Activated T-helper 2 cell treated with anti-CD3 and anti-CD28 coated beads, Interferon-gamma antibody, Interleukin-2, Interleukin-4, amounts not matched to agents 10 μg/mL and 5 μg/mL and 100 μg/mL, durations not matched to agents 14 hours and 24 hours and 36 hours (primary cell): ENCODE results near the gene AGBL2. TPM values are rescaled to one million over a fixed set of nuclear protein-coding genes. Genes with fewer than 3 reads are reported as not detected.
"Not testable (repeated sequence)": the region's sequence is repeated elsewhere in the genome, so short reads cannot be mapped to it uniquely, and the experiment has no call there.

Source experiments
- DNase-seq: peaks from one replicate; pipeline ENCODE4 v3.0.0; 2021; ENCODE audit warnings: low spot score
- H3K27ac Mint-ChIP-seq: one replicate; pipeline ENCODE4 v1.8.0; 2021; ENCODE audit warnings: mixed read lengths
- H3K27me3 Mint-ChIP-seq: one replicate; pipeline ENCODE4 v1.8.0; 2021; ENCODE audit warnings: low read depth, mixed read lengths
- H3K36me3 Mint-ChIP-seq: one replicate; pipeline ENCODE4 v1.8.0; 2021; ENCODE audit warnings: low read depth, mixed read lengths
- H3K4me1 Mint-ChIP-seq: one replicate; pipeline ENCODE4 v1.8.0; 2021; ENCODE audit warnings: low read depth, mixed read lengths
- H3K4me3 Mint-ChIP-seq: one replicate; pipeline ENCODE4 v1.8.0; 2021; ENCODE audit warnings: low read depth, mild to moderate bottlenecking, moderate library complexity, mixed read lengths
- H3K9me3 Mint-ChIP-seq: one replicate; pipeline ENCODE4 v1.8.0; 2021; ENCODE audit warnings: mixed read lengths
- intact Hi-C: fragments of 100-400 bp; cut with micrococcal nuclease; formaldehyde crosslinking; loops from one replicate; pipeline ENCODE4 v1.15.1; 2023
- total RNA-seq: library from RNA; stranded (reverse); gene quantifications from 2 replicates; pipeline ENCODE4 v1.2.3, GENCODE V29; 2022

AGBL2 gene
- total RNA-seq, 1 donor from 2014 or later = 5.1 TPM

GRCh38 chr11:47675851-47676250, 39.3 kb downstream of the AGBL2 start:
- no peaks in the 10 kb centered on the region for H3K27me3 Mint-ChIP-seq
- DNase-seq = no peak
- no peaks in the 10 kb centered on the region for H3K9me3 Mint-ChIP-seq
- no peaks in the 10 kb centered on the region for H3K36me3 Mint-ChIP-seq
- H3K4me3 Mint-ChIP-seq = no peak overlapping the region
- intact Hi-C loops = no loop called here
- no peaks in the 10 kb centered on the region for H3K4me1 Mint-ChIP-seq
- H3K27ac Mint-ChIP-seq = no peak overlapping the region

DNA sequence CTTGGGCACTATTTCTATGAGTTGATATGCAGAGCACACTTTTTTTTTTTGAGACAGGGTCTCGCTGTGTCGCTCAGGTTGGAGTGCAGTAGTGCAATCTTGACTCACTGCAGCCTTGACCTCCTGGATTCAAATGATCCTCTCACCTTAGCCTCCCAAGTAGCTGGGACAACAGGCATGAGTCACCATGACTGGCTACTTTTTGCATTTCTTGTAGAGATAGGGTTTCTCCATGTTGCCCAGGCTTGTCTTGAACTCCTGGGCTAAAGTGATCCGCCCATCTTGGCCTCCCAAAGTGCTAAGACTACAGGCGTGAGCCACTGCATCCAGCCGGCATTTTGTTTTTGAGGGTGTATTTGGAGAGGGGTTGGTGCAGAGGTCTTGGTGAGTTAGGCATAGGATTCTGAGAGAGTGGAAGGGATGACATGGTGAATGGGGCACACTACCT, 42.9 kb downstream of the AGBL2 start:
- Mint-ChIP-seq H3K36me3 (no peaks in the 10 kb centered on the region), H3K27me3 (no peaks in the 10 kb centered on the region), H3K27ac (no peak overlapping the region), H3K9me3 (no peaks in the 10 kb centered on the region), H3K4me3 (no peak overlapping the region), H3K4me1 (no peaks in the 10 kb centered on the region)
- intact Hi-C loops = no loop called here
- no peak for DNase-seq

- Mint-ChIP-seq H3K36me3 (no peaks in the 10 kb centered on the region), H3K27me3 (no peaks in the 10 kb centered on the region), H3K4me3 (no peak overlapping the region), H3K27ac (no peak overlapping the region), H3K9me3 (no peaks in the 10 kb centered on the region), H3K4me1 (no peaks in the 10 kb centered on the region)
- intact Hi-C loops = no loop called here
- no peak for DNase-seq
Measured at GRCh38 chr11:47669856-47670255, 45.3 kb downstream of the AGBL2 start.

- Mint-ChIP-seq H3K36me3 (no peaks in the 10 kb centered on the region), H3K27ac (no peak overlapping the region), H3K27me3 (no peaks in the 10 kb centered on the region), H3K4me1 (no peaks in the 10 kb centered on the region), H3K4me3 (no peak overlapping the region), H3K9me3 (no peaks in the 10 kb centered on the region)
- intact Hi-C loops = no loop called here
- no peak for DNase-seq
Measured at GRCh38 chr11:47668665-47669064, 46.5 kb downstream of the AGBL2 start.

DNA sequence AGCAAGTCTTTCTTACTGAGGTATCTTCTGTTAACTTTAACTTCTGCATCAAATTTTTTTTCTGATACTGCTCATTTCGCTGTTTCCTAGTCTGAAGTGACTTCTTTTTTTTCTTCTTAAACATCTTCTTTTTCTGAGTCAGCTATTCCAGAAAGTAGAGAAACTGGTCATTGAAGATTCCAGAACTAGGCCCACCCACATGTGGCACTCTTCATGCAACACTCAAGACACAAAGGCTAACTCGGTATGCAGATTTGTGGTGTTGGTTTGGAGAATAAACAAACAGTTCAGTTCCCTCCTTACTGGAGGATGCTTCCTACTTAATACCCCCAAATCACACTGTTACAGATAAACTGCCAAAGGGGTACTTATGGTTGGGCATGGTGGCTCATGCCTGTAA, 47.6 kb downstream of the AGBL2 start:
- Mint-ChIP-seq H3K27ac (no peak overlapping the region), H3K4me3 (no peak overlapping the region), H3K9me3 (no peaks in the 10 kb centered on the region), H3K4me1 (peaks cover 3% of the 10 kb centered on the region), H3K27me3 (no peaks in the 10 kb centered on the region), H3K36me3 (no peaks in the 10 kb centered on the region)
- intact Hi-C loops = no loop called here
- no peak for DNase-seq

DNA sequence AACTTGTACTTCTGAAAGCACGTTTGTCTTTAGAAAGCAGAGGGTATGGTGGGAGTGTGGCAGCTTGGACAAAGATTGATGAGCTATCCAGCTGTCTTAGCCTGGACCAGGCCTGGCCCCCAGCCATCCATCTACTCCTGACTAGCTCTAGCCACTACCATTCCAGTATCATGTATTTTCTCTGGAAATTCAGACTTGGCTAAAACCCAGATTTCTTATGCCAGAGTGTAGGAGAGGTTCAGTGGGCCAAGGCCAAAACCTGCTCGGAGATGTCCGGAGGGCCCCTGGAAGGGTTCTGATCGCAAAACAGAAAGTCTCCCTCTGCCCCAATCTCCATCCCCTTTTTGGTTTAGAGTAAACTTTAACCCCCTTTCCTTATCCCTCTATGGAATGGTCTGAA, 48.0 kb downstream of the AGBL2 start:
- H3K4me3 Mint-ChIP-seq = no peak overlapping the region
- no peaks in the 10 kb centered on the region for H3K36me3 Mint-ChIP-seq
- no peak for DNase-seq
- peaks cover 3% of the 10 kb centered on the region for H3K4me1 Mint-ChIP-seq
- intact Hi-C loops = no loop called here
- H3K27ac Mint-ChIP-seq = no peak overlapping the region
- H3K9me3 Mint-ChIP-seq = no peaks in the 10 kb centered on the region
- H3K27me3 Mint-ChIP-seq = no peaks in the 10 kb centered on the region

DNA sequence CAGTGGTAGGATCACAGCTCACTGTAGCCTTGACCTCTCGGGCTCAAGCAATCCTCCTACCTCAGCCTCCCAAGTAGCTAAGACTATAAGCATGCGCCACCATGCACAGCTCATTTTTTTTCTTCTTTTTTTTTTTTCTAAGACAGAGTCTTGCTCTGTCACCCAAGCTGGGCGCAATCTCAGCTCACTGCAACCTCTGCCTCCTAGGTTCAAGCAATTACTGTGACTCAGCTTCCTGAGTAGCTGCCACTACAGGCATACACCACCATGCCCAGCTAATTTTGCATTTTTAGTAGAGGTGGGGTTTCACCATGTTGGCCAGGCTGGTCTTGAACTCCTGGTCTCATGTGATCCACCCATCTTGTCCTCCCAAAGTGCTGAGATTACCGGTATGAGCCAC, 50.2 kb downstream of the AGBL2 start:
- H3K4me1 Mint-ChIP-seq, H3K27ac Mint-ChIP-seq, H3K9me3 Mint-ChIP-seq, intact Hi-C loops, H3K4me3 Mint-ChIP-seq, DNase-seq, H3K27me3 Mint-ChIP-seq, H3K36me3 Mint-ChIP-seq: not testable (repeated sequence)

DNA sequence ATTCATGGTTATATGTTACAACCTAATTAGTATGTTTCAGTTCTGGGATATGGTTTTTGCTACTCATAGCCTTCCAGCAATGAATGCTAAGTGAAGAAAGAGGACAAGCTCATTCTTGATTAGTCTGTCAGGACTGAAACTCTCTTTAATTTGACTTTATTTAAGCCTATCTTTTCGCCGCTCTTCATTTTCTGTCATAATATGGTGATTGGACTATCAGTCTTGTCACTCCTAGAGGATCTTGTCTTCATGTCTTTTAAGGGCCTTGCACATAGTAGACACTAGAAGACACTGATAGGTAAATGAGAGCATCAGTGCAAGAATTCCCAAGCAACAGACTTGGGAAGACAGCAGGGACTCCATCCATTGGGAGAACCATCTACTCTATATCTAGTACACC, 53.9 kb downstream of the AGBL2 start:
- no peaks in the 10 kb centered on the region for H3K9me3 Mint-ChIP-seq
- DNase-seq = no peak
- no peak overlapping the region for H3K4me3 Mint-ChIP-seq
- no peaks in the 10 kb centered on the region for H3K27me3 Mint-ChIP-seq
- H3K4me1 Mint-ChIP-seq = peaks cover 3% of the 10 kb centered on the region
- H3K36me3 Mint-ChIP-seq = no peaks in the 10 kb centered on the region
- intact Hi-C loops = no loop called here
- H3K27ac Mint-ChIP-seq = no peak overlapping the region

DNA sequence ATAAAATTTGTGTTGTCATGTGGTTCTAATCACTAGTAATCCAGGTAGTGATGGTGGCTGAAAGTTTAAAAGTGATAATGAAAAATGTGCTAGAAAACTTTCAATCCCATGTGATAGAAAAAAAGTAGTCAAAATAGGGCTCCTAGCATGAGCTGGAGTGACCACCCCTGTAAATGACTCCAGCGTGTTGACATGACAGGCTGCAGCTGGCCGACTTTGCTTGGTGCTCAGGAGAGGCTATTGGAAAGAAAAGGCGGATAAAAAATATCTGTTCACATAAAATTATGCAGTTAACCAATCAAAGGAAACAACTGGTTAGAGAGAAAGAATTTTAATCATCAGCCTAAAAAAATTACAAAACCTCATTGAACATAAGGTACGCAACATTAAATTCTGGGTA, 55.9 kb downstream of the AGBL2 start:
- Mint-ChIP-seq H3K36me3 (no peaks in the 10 kb centered on the region), H3K4me1 (peaks cover 3% of the 10 kb centered on the region), H3K27me3 (no peaks in the 10 kb centered on the region), H3K27ac (no peak overlapping the region), H3K9me3 (no peaks in the 10 kb centered on the region), H3K4me3 (no peak overlapping the region)
- intact Hi-C loops = no loop called here
- DNase-seq = no peak

GRCh38 chr11:47656260-47656885, 58.8 kb downstream of the AGBL2 start:
- Mint-ChIP-seq H3K27ac (no peak overlapping the region), H3K4me1 (no peaks in the 10 kb centered on the region), H3K27me3 (no peaks in the 10 kb centered on the region), H3K4me3 (no peak overlapping the region), H3K36me3 (no peaks in the 10 kb centered on the region), H3K9me3 (peaks cover 14% of the 10 kb centered on the region)
- no peak for DNase-seq
- intact Hi-C loops = no loop called here

- Mint-ChIP-seq H3K9me3 (peaks cover 14% of the 10 kb centered on the region), H3K27ac (no peak overlapping the region), H3K4me1 (no peaks in the 10 kb centered on the region), H3K27me3 (no peaks in the 10 kb centered on the region), H3K4me3 (no peak overlapping the region), H3K36me3 (no peaks in the 10 kb centered on the region)
- intact Hi-C loops = no loop called here
- no peak for DNase-seq
Measured at GRCh38 chr11:47651818-47652469, 63.2 kb downstream of the AGBL2 start.

DNA sequence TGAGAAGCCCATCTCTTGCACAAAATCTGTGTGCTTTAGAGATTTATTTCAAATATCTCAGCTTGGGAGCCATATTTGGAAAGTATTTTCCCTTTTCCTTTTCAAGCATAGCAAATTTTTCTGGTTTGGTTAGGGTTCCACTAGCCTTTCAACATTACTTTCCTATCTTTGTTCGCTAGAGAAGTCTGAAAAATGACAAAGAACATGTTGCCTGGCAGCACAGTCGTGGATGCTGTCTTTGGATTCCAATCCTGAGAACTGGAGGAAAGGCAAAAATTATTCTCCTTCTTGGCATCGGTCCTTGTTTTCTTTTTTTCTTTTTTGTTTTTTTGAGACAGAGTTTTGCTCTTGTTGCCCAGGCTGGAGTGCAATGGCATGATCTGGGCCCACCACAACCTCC, 65.9 kb downstream of the AGBL2 start:
- no peak overlapping the region for H3K4me3 Mint-ChIP-seq
- no peaks in the 10 kb centered on the region for H3K27me3 Mint-ChIP-seq
- H3K4me1 Mint-ChIP-seq = no peaks in the 10 kb centered on the region
- H3K27ac Mint-ChIP-seq = no peak overlapping the region
- no peak for DNase-seq
- intact Hi-C loops = no loop called here
- no peaks in the 10 kb centered on the region for H3K36me3 Mint-ChIP-seq
- H3K9me3 Mint-ChIP-seq = peaks cover 14% of the 10 kb centered on the region

DNA sequence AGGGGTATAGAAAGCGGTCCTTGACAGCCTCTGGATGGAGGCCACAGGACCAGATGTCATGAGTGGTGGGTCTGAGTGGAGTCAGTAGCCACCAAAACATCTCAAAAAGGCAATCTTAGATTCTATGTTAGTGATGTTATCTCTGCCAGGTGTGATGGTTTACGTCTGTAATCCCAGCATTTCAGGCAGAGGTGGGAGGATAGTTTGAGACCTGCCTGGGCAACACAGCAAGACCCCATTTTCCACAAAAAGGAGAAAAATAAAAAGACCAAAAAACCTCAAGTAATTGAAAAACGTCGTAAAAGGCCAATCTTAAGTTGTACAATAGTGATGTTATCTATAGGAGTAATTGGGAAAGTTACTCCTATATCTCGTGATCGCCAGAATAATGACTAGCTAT, 69.2 kb downstream of the AGBL2 start:
- H3K4me1 Mint-ChIP-seq = peaks cover 16% of the 10 kb centered on the region

More for the DNA sequence above, 69.2 kb downstream of the AGBL2 start:
- H3K36me3 Mint-ChIP-seq = peaks cover 7% of the 10 kb centered on the region
- DNase-seq = no peak
- intact Hi-C loops = no loop called here
- H3K4me3 Mint-ChIP-seq = no peak overlapping the region
- no peak overlapping the region for H3K27ac Mint-ChIP-seq
- no peaks in the 10 kb centered on the region for H3K27me3 Mint-ChIP-seq
- H3K9me3 Mint-ChIP-seq = no peaks in the 10 kb centered on the region
